Activated naive CD4-positive, alpha-beta T cell (primary cell): ENCODE measurements around the gene FAM156B.
A peak's percentile ranks its signal among the peaks of the same experiment; 100 is the strongest.
"Not testable (repeated sequence)": the region's sequence is repeated elsewhere in the genome, so short reads cannot be mapped to it uniquely, and the experiment has no call there.

Experiments
- DNase-seq, 4 experiments: peaks; one replicate each; lab custom pipeline; 2025; lab: John Stamatoyannopoulos, UW

The FAM156B gene

DNA sequence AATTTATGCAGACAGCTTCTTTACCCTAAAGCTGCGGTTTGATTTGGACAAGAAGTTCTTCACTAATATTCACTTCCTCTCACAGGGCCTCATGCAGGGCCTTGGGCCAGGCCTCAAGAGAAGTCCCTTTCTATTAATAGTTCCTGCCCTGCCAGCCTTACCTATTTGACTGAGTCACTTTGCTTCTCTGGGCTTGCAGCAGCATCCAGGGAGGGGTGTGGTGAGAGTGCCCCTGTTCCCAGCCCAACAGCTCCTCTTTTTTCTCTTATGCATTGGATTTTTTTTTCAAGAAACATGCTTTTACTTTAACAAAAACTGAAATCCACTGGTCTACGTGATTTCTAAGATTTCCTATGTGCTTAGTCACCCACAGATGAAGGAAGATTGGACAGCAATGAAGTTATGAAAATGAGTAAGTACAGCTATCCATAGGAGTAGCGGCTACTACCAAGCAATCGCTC lies 26.7 kb downstream of the FAM156B start:
- DNase-seq, result no peak

DNA sequence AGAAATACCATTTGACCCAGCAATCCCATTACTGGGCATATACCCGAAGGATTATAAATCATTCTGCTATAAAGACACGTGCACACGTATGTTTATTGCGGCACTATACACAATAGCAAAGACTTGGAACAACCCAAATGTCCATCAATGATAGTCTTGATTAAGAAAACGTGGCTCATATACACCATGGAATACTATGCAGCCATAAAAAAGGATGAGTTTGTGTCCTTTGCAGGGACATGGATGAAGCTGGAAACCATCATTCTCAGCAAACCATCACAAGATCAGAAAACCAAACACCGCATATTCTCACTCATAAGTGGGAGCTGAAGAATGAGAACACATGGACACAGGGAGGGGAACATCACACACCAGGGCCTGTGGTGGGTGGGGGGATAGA lies 33.1 kb downstream of the FAM156B start:
- not testable (repeated sequence) for DNase-seq

DNA sequence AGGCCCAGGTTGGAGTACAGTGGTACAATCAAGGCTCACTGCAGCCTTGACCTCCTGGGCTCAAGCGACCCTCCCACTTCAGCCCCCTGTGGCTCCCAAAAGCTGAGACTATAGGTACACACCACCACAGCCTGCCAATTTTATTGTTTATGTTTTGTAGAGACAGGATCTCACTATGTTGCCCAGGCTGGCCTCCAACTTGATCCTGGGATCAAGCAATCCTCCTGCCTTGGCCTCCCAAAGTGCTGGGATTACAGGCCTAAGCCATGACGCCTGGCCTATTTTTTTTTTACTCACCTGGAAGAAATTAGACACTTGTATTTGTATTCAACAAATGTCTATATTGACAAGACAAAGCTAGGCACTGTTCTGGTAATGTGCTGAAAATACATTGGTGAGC lies 36.1 kb downstream of the FAM156B start:
- no peak for DNase-seq

DNA sequence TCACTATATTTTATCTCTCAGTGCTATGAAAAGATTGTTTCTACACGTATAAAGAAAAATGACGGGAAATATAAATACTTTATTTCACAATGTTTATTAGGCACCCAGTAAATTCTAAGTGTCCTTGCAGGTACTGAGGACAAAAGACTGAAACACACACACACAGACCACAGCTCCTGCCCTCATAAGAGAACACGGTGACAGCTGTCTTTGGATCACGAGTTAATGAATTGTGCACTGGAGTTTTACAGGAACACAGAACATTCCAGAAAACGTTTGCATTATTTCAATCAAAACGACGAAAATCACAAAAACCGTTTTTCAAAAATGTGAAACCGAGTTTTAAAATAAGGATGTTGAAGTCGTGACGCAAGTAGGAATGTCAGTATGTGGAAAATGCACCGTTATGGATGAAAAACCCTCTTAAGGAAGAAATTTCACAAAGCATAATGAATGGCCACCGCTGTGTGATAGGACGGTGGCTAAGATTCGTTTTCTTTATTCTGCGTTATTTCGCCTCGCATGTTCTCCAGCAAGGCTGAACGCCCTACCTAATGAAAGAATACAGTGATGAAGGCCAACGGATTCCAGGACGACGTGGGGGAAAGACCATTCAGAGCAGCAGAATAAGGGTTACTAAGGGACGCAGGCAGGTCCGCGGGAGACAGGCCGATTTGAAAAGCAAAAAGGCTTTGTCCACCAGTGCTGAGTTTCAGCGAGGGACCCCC lies 37.0 kb downstream of the FAM156B start:
- no peak for DNase-seq

DNA sequence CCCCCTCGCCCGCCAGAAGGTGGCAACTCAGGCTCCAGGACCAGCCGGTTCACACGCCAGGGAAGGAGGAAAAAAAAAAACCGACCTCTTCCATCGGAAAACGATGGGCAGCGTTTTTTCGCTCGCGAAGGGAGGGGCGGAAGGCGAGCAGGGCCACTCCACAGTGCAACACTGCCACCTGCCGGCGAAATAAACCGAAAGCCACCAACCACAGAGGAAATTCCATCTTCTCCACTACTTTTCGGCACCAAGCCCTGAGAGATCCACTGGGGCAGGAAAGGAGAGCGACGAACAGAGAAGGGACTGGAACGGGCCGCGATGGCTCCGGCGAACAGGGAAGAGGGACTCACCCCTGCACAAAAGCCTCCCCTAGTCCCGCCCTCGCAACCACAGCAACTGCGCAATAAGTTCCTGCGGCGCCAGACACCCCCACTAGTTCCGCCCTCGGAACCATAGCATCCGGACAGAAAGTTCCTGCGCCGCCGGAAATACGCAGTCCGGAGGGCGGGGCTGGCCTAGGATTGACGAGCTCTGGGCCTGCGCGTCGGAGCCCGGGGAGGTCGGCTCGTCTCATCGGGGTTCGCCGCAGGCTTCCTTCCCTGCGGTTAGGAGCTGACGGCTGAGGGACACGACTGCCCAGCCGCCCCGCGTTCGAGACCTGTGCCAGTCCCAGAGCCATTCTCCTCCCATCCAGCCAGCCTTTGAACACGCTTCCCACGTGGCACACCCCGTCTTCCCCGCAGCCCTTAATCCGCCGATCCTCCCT lies 37.8 kb downstream of the FAM156B start:
- DNase-seq, result peak; percentile 75 to 97 (median 89)

DNA sequence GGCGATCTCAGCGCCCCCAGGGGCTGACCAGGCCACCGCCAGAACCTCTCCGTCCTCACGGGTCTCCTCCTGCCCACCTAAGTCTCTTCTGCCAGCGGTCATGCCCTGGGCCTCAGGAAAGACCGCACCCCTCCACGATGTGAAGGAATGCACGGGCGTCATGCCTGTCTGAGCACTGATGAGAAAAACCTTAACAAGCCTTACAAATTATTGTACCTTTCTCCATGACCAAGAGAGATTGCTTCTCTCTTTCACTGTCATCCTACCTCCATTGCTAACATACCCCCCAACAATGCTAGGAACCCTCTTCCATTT lies 38.3 kb downstream of the FAM156B start:
- not testable (repeated sequence) for DNase-seq

DNA sequence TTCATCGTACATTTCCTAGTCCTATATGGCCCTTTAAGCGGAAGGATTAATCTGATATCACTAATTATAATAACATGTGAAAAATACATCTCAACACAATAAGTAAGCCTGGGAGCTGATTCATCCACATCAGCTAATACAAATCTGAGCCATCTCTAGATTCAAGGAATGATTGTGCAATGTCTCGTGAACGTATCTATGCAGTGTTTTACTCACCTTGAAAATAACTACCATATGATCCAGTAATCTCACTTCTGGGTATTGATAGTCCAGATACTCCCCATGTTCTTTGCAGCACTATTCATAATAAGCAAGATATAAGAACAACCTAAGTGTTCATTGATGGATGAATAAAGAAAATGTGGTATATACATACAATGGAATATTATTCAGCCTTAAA lies 43.6 kb downstream of the FAM156B start:
- not testable (repeated sequence) for DNase-seq

DNA sequence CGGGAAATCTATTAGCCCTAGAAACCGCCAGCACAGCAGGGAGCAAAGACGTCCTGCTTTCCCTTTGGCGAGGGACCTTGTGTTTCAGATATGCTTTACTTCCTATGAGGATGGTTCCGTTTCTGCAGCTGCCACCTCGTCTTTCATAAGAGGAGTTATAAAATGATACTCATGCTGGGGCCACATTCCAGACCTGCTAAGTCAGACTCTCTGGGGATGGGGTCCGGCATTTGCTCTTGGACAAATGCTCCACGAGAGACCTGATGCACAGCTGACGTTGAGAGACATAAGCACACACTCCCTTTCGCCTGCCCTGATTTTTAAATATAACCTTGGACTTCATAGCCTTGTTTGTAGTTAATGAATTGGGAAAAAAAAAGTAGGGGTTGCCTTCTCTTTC lies 44.6 kb downstream of the FAM156B start:
- DNase-seq, result not testable (repeated sequence)

DNA sequence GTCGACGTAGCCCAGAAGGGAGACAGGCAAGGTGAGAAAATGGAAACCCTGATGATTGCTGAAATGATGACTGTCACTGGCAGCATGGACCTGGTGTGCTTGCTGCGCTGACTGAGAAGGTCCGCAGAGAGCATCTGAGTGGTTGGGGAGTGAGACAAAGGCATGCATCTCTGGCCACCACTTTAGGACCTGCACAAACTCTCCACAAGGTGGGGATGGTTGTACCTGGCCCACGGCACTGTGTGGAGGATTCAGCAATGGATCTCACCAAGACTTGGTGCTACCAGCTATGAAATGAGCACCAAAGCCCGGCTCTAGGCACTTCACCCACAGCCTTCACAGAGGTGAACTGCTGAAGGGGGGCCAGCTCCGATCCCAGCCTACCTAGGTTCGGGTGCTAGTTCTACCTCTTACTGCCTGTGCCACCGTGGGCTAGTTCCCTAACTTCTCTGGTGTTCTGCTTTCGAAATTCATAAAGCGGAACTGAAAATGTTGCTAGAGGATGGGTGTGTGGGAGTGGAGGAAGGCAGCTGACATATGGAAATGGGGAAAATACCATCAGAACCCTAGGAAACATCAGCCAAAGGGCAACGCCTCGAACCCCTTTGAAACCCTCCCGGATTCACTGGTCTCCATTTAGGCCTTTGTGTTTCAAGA lies 48.8 kb downstream of the FAM156B start:
- not testable (repeated sequence) for DNase-seq

DNA sequence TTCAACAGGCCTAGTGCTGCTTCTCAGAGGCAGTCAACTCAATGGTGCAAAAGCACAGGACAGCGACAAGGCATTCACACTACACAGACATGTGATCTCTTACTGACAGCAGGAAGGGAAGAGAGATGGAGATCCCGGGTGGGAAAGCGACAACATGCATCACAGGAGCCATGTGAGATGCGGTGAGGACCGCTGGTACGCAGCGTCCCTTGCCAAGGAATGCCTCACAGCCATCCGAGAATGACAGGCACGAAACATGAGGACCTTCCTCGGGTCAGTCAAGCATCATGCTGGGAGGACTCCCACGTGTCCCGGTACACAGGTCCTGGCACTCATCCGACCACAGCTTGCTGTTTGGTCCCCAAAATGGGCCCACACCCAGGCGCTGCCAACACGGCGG lies 50.4 kb downstream of the FAM156B start:
- not testable (repeated sequence) for DNase-seq

DNA sequence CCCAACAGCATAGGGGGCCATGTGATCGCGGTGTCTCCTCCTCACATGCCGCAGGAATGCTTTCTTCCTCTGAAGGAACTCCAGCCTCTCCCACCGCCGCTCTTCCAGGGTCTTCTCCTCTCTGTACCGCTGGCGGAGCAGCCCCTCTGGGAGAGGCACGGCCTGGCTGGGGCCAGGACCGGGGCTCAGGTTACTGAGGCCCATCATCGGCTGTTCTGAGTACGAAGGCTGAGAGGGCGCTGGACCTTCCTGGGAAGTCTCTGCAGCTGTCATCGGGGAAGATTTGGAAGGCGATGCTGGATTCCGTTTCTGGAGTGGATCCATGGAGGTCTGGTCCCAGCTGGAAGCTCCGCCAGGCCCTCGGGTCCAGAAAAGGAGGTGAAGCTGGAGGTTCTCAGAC lies 51.1 kb downstream of the FAM156B start:
- DNase-seq, result not testable (repeated sequence)

DNA sequence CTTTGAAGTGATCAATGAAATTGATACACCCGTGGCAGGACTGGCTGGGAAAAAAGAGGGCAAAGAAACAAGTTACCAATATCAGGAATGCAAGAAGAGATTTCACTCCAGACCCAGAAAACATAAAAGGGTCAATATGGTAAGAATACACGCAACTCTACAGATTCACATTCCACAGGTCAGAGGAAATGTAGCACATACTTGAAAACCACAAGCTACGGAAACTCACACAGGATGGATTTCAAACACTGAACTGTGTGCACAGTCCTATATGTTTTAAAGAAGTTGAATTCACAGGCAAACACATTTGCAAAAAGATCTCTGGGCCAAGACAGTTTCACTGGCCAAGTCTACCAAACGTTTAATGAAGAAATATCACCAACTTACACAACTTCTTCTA lies 52.2 kb downstream of the FAM156B start:
- not testable (repeated sequence) for DNase-seq

DNA sequence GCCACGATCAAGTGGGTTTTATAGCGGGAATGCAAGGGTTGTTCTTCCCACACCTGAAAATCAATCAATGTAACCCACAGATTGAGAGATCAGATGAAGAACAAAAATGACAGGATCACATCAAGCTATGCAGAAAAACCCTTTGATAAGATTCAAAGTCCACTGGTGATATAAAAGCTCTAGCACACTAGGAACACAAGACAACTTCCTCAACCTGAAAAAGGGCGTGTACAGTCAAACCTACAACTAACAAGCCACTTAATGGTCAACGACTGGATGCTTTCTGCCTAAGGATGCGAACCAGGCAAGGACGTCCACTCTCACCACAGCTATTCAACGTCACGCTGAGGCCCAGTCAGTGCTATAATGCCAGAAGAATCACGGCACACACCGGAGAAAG lies 52.8 kb downstream of the FAM156B start:
- DNase-seq, result not testable (repeated sequence)
